HG02981 (cell line): ENCODE data around the gene RMND5B.
"Not testable (repeated sequence)": the region's sequence is repeated elsewhere in the genome, so short reads cannot be mapped to it uniquely, and the experiment has no call there.

Experiments
- ATAC-seq: cut with Tn5 transposase; IDR thresholded peaks from one replicate; pipeline ENCODE4 v1.9.1; 2021; ENCODE audit warnings: mild to moderate bottlenecking, moderate library complexity; ENCODE audit not compliant: unreplicated experiment

The RMND5B gene

DNA sequence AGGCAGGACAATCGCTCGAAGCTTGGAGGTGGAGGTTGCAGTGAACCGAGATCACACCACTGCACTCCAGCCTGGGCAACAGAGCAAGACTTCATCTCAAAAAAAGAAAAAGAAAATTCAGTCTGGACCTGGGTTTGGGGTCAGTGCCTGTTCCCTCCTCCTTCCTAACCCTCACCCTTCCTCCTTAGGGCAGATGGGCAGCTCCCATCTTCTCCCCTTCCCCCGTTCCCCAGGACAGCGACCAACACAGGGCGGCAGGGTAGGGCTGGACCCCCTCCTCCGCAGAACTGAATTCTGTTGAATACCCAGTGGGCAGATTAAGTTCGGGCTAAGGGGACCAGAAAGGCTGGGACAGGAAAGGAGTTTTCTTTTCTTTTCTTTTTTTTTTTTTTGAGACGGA is 1.5 kb upstream of the RMND5B start:
- no peak for ATAC-seq

DNA sequence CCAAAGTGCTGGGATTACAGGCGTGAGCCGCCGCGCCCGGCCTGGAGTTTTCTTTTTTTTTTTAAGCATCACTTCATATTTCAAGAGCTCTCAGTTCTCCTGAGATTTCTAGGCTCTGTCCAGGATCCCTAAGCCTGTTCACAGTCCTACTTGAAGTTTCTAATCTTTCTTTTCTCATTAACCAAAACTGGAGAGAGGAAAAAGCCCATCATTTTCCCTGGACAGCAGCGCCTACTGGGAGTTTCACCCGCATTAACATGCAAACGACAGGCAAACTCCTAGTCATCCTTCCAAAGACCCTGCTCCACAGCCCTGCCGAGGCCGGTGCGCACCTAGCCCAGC is 609 bp upstream of the RMND5B start:
- ATAC-seq, result not testable (repeated sequence)

DNA sequence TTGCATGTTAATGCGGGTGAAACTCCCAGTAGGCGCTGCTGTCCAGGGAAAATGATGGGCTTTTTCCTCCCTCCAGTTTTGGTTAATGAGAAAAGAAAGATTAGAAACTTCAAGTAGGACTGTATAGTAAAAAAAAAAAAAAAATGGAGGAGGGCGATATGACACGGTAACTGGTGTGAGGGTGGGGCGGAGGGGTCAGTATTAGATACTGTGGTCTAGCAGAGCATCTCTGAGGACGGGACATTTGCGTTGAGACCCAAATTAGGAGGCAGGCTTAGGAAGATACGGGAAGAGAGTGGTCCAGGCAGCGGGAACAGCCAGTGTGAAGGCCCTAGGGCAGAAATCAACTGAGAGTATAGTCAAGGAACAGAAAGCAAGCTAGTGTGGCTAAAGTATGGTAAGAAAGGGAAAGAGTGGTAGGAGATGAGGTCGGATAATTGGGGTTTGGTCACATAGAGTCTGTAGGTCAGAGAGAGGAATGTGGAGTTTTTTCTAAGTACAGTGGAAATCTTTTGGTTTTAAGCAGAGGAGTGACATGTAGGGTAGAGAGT is 707 bp downstream of the RMND5B start:
- ATAC-seq, result peak; percentile 2

DNA sequence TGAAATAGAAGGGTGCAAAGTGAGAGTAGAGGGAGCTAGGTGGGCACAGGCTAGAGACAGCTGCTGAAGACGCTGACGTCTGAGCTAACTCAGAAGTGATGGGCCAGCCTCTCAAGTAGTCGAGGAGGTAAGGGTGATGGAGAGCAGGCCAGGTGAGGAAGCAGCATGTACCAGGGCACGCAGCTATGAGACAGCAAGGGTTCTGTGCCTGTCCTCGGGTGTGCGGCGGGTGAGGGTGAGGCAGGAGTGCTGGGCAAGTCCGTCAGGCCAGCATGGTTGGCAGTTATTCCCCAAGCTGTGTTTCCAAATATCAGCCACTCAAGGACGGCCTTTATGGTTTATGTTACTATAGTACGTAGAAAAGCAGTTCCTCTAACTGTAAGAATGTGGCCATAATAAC is 6.2 kb downstream of the RMND5B start:
- no peak for ATAC-seq

GRCh38 chr5:178137991-178138390 is 7.2 kb downstream of the RMND5B start:
- ATAC-seq, result no peak

DNA sequence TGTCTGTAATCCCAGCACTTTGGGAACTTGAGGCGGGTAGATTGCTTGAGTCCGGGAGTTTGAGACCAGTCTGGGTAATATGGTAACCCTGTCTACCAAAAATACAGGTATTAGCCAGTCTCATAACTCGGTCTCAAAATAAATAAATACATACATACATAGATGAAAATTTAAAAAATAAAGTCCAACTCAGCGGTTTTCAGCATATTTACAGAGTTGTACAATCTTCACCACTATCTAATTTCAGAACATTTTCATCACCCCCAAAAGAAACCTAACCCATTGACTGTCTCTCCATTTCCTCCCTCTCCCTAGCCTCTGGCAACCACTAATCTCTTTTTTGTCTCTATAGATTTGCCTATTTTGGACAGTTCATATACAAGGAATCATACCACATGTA is 10.7 kb downstream of the RMND5B start:
- ATAC-seq, result no peak

GRCh38 chr5:178142642-178143041 is 11.8 kb downstream of the RMND5B start:
- ATAC-seq, result no peak

GRCh38 chr5:178143246-178143645 is 12.4 kb downstream of the RMND5B start:
- no peak for ATAC-seq

GRCh38 chr5:178143901-178144300 is 13.1 kb downstream of the RMND5B start:
- no peak for ATAC-seq

GRCh38 chr5:178145965-178146820 is 15.4 kb downstream of the RMND5B start:
- ATAC-seq, result peak; percentile 74

- no peak for ATAC-seq
Measured at GRCh38 chr5:178147406-178147805, 16.6 kb downstream of the RMND5B start.

DNA sequence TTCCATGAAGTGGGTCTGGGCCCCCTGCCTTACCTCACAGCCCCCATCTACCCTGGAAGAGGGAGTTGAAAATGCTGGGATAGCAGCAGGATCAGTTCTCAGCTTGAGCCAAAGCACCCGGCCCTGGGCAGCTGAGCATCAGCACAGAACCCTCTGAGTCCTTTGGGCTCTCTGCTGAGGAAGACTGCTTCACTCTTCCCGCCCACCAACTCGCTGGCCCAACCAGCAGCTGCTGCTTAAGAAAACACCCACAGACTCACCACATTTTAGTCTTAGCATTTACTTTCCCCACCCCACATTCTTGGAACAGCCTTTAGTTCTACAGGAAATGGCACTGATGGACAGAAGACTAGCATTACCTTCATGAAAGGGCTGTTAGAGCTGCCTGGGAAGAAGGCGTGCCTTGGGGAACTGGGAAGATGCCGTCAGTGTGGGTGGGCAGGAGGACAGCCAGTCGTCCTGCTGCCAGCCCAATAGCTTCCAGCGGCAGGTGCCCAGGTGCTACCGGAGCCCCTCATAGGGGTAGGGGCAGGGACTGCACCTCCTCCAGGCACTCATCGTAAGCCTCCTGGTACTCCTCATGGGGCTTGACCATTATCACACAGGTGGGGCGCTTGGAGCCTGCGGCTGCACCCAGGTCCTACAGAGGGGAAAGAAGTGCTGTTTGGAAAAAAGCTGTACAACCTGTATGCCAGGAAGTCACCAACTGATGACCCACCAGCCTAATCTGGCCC is 18.6 kb downstream of the RMND5B start:
- ATAC-seq, result no peak

DNA sequence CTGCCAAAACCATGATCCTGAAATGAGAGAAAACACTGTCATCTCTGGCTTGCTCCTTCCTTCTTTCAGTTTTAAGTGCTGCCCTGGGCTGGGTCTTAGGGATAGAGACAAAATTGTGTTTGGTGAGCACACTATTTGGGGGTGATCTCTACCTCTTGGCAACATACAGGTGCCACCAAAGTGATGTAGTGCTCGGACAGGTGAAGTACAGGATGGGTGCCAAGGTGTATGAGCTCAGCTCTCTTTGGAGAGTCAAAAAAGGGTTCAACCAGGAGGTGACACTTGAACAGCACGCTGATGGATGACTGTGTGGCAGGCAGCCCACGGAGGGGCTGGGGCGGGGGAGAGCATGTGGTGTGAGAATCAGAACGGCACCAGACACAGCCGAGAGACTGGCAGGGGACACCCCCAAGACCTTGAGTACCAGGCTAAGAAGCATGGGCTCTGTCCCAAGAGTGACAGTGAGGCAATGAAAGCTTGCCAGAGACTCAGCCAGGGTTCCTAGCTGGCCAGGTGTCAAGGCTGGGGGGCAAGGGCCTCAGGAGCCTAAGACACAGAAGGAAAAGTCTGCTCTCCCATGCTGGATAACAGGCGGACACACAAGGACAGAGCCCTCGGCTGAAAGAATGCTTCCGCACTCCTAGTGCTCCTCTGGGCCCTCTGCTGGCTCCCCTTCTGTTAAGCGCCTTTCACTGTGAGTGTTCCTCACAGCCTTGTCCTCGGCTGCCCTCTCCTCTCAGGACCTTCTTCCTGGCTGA is 20.3 kb downstream of the RMND5B start:
- ATAC-seq, result no peak

DNA sequence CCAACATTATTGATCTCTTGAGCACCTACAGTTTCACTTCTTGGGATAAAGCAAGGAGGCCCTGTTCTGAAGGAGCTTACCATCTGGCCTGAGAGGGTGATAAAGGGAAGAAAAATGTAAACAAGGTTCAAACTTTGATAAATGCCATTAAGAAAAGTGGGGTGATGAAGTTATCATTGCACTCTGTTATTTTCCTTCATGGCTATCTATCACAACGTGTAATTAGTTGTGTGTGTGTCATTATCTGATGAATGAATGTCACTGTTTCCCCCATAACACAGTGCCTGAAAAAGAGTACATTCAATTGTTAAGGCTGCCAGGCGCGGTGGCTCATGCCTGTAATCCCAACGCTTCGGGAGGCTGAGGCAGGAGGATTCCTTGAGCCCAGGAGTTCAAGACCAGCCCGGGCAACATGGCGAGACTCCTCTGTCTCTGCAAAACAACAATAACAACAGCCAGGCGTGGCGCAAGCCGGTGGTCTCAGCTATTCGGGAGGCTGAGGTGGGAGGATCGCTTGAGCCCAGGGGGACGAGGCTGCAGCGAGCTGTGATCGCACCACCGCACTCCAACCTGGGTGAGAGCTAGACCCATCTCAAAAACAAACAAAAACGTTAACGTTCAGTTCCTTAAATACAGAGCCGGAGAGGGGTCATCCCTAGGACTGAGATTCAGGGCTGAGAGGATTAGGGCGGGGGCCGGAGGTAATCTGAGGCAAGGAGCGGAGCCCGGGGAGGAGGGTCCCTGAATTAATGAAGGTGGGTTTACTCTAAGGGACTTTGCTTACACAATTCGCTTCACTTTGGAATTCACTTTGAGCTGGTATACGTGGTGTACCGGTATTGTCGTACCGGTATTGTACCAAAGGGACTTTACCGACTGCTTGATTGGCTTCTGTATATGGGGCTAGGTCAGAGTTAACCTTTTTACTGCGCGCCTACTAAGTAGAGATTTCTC is 22.0 kb downstream of the RMND5B start:
- ATAC-seq, result no peak

DNA sequence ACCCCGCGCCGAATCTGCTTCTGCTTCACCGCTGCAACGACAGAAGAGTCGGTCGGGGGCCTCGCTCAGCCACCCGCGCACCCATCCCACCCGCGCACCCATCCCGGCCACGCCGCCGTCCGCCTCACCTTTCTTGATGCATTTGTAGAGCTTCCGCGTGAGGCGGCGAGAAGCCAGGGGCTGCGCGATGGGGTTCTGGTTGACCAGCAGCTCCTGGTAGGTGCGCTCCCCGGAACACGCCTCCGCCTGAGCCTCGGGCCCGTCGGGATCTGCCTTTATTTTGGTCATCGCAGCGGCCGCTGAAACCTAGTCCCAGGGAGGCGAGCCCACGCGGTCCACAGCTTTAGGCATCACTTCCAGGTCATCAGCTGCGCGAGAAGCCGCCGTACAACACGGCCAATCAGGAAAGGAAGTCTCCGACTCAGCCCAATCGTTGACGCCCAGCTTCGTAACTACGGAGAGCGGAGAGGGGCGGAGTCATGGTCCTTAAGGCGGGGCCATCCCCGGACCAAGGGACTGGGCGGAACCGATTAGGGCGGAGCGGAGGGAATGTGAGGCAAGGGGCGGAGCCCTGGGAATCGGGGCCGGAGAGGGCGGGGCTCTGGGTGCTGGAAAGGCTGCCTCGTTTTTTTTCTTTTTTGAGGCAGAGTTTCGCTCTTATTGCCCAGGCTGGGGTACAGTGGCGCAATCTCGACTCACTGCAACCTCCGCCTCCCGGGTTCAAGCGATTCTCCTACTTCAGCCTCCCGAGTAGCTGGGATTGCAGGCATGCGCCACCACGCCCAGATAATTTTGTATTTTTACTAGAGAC is 22.9 kb downstream of the RMND5B start, which contains the start of gene NHP2:
NHP2 (minus strand) TSS at position 356 of the 811 bp plus-strand sequence; CDS start at position 288, 68 bp downstream.
- peak; percentile 97 for ATAC-seq

- ATAC-seq, result no peak
Measured at GRCh38 chr5:178155065-178155464, 24.3 kb downstream of the RMND5B start.

DNA sequence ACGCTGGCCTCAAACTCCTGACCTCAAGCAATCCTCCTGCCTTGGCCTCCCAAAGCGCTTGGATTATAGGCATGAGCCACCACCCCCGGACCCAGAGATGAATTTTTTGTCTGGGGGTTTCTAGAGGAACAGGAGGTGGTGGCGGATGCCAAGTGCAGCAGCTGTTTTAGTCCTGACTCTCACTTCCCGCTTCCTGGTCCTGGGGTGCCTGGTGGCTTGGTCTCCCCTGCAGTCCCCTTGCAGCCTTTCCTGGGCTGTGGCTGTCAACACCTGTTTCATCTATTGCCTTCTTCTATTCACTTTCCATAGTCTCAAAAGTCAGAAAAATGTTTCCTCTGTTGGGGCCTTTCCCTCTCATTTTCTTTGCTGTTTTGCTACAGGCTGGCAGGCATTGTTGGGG is 29.4 kb downstream of the RMND5B start:
- no peak for ATAC-seq

DNA sequence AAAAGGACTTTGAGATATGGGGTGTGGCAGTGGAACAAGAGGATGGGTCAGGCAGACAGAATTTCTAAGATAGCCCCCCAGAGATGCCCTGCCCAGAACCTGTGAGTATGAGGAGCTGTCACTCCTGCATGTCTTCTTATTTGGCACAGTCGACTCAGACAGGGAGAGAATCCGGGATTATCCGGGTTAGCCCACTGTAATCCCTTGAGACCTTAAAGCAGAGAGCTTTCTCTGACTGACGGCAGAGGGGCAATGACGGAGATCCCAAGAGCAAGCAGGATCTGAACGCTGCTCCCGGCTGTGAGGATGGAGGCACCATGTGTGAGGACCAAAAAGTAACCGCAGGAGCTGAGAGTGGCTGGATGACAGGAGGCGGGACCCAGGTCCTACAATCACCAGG is 31.7 kb downstream of the RMND5B start:
- ATAC-seq, result no peak
